Neural cell (in vitro differentiated cells): ENCODE data around the gene GNG12. TPM values are rescaled to one million over a fixed set of nuclear protein-coding genes. Genes with fewer than 3 reads are reported as not detected.

Experiments used
- H2AFZ ChIP-seq: fragments of 200-600, 300-800 bp; sonication (generic), shearing (Covaris generic); 2 replicates; pipeline ENCODE4 v1.6.0; 2014; ENCODE audit warnings: low read depth, mild to moderate bottlenecking, antibody characterized with exemption, low read length, moderate library complexity
- H3F3A ChIP-seq: fragments of 200-600 bp; shearing (Covaris generic); 2 replicates; pipeline ENCODE4 v1.6.1; 2016; ENCODE audit warnings: mild to moderate bottlenecking, moderate library complexity, mixed read lengths, antibody characterized with exemption, low read length; ENCODE audit not compliant: insufficient read depth, poor library complexity, severe bottlenecking
- H3K27ac ChIP-seq: fragments of 200-600, 300-800 bp; sonication (generic), shearing (Covaris generic); 2 replicates; pipeline ENCODE4 v1.5.1; 2014; ENCODE audit warnings: mild to moderate bottlenecking, low read length, moderate library complexity
- H3K27me3 ChIP-seq: fragments of 300-800, 200-600 bp; sonication (generic), shearing (Covaris generic); 2 replicates; pipeline ENCODE4 v1.6.0; 2014; ENCODE audit warnings: mild to moderate bottlenecking, low read depth, low read length, moderate library complexity; ENCODE audit not compliant: insufficient read depth
- H3K36me3 ChIP-seq: fragments of 300-800, 200-600 bp; sonication (generic), shearing (Covaris generic); 2 replicates; pipeline ENCODE4 v1.5.1; 2014; ENCODE audit warnings: mild to moderate bottlenecking, antibody characterized with exemption, low read length, moderate library complexity; ENCODE audit not compliant: insufficient read depth
- H3K4me2 ChIP-seq: fragments of 300-800, 200-600 bp; sonication (generic), shearing (Covaris generic); 2 replicates; pipeline ENCODE4 v1.6.0; 2014; ENCODE audit warnings: mild to moderate bottlenecking, low read length
- H3K4me3 ChIP-seq: fragments of 300-800, 200-600 bp; sonication (generic), shearing (Covaris generic); 2 replicates; pipeline ENCODE4 v1.5.1; 2014; ENCODE audit warnings: mild to moderate bottlenecking, low read length, moderate library complexity
- H3K79me2 ChIP-seq: fragments of 200-600 bp; shearing (Covaris generic); replicated peaks from 2 replicates; pipeline ENCODE4 v1.6.0; 2014; ENCODE audit warnings: mild to moderate bottlenecking, low read length, moderate library complexity; ENCODE audit not compliant: insufficient read depth
- H3K9ac ChIP-seq: fragments of 300-800, 200-600 bp; sonication (generic), shearing (Covaris generic); 2 replicates; pipeline ENCODE4 v1.6.1; 2016; ENCODE audit warnings: mild to moderate bottlenecking, low read length, mixed read lengths
- H3K9me2 ChIP-seq: fragments of 200-600 bp; shearing (Covaris generic); 2 replicates; pipeline ENCODE4 v1.6.1; 2016; ENCODE audit warnings: mild to moderate bottlenecking, low read length, mixed read lengths; ENCODE audit not compliant: insufficient read depth
- H3K9me3 ChIP-seq: fragments of 200-600, 300-800 bp; sonication (generic), shearing (Covaris generic); 2 replicates; pipeline ENCODE4 v1.6.1; 2016; ENCODE audit warnings: mild to moderate bottlenecking, mixed run types, low read length, moderate library complexity, mixed read lengths
- H4K20me1 ChIP-seq: fragments of 200-600 bp; shearing (Covaris generic); 2 replicates; pipeline ENCODE4 v1.6.1; 2016; ENCODE audit warnings: mild to moderate bottlenecking, mixed run types; ENCODE audit not compliant: insufficient read depth
- CTCF ChIP-seq: fragments of 450-650 bp; IDR thresholded peaks from 2 replicates; pipeline ENCODE4 v1.5.1; 2014; ENCODE audit warnings: antibody characterized with exemption, mild to moderate bottlenecking, moderate library complexity; ENCODE audit not compliant: poor library complexity, severe bottlenecking
- EP300 ChIP-seq: fragments of 450-650 bp; conservative IDR thresholded peaks from 2 replicates; pipeline ENCODE4 v1.6.1; 2014; ENCODE audit warnings: antibody characterized with exemption, mild to moderate bottlenecking, moderate library complexity; ENCODE audit not compliant: poor library complexity, severe bottlenecking
- EZH2 ChIP-seq: fragments of 200-600, 300-800 bp; shearing (Covaris generic), sonication (generic); IDR thresholded peaks from 2 replicates; pipeline ENCODE4 v1.6.1; 2014; ENCODE audit warnings: antibody characterized with exemption, low read length, borderline replicate concordance, mild to moderate bottlenecking; ENCODE audit not compliant: insufficient read depth, poor library complexity, severe bottlenecking
- MXI1 ChIP-seq: fragments of 450-650 bp; conservative IDR thresholded peaks from 2 replicates; pipeline ENCODE4 v1.6.1; 2014; ENCODE audit warnings: antibody characterized with exemption, mild to moderate bottlenecking; ENCODE audit not compliant: poor library complexity, severe bottlenecking
- POLR2AphosphoS5 ChIP-seq: IDR thresholded peaks from 2 replicates; pipeline ENCODE4 v1.6.1; 2012
- RAD21 ChIP-seq: fragments of 450-650 bp; conservative IDR thresholded peaks from 2 replicates; pipeline ENCODE4 v1.6.1; 2014; ENCODE audit warnings: antibody characterized with exemption, mild to moderate bottlenecking, moderate library complexity
- REST ChIP-seq: IDR thresholded peaks from 2 replicates; pipeline ENCODE4 v1.6.1; 2012; ENCODE audit warnings: borderline replicate concordance
- SMC3 ChIP-seq: fragments of 450-650 bp; conservative IDR thresholded peaks from 2 replicates; pipeline ENCODE4 v1.6.1; 2014; ENCODE audit warnings: antibody characterized with exemption, mild to moderate bottlenecking, moderate library complexity; ENCODE audit not compliant: poor library complexity
- TAF1 ChIP-seq: IDR thresholded peaks from 2 replicates; pipeline ENCODE4 v1.6.1; 2012; ENCODE audit warnings: low read depth
- polyA plus RNA-seq: library from polyadenylated mRNA; depleted of rRNA; stranded (reverse); fragments of >200 nt; gene quantifications from 2 replicates; pipeline ENCODE4 v1.2.3, GENCODE V29; 2014

Gene GNG12
- polyA plus RNA-seq, 1 donor from 2014 or later, result 0.35 TPM

DNA sequence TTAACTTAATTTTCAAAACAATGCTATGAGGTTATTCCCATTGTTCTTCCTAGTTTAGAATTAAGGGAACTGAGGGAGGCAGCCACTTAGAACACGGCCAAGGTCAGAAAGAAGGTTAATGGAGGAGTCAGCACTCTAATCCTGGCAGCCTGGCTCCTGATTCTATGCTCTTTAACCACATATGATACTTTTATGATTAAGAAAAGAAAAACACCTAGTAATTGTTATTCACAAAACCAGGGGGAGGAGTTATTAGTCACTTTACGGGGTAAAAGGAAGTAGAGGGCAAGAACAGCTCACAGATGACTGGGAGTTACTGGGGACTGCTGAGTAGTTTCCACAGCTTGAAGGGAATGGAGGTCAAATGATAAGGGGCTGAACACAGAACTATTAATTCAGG lies 109.6 kb downstream of the GNG12 start:
- H3K4me3 ChIP-seq, result no peak overlapping the region
- no peak overlapping the region for H2AFZ ChIP-seq
- no peaks in the 10 kb centered on the region for H3K9me2 ChIP-seq
- H3K9me3 ChIP-seq, result no peaks in the 10 kb centered on the region
- TF ChIP-seq REST (no peak), CTCF (no peak), EP300 (no peak), EZH2 (no peak), MXI1 (no peak), RAD21 (no peak), SMC3 (no peak), TAF1 (no peak), POLR2AphosphoS5 (no peak)
- no peaks in the 10 kb centered on the region for H3K27me3 ChIP-seq
- H3K9ac ChIP-seq, result no peak overlapping the region
- H3K36me3 ChIP-seq, result no peaks in the 10 kb centered on the region
- no peaks in the 10 kb centered on the region for H3F3A ChIP-seq
- H4K20me1 ChIP-seq, result no peaks in the 10 kb centered on the region
- H3K27ac ChIP-seq, result no peak overlapping the region
- no peaks in the 10 kb centered on the region for H3K79me2 ChIP-seq
- H3K4me2 ChIP-seq, result no peak overlapping the region

- H2AFZ ChIP-seq, result no peak overlapping the region
- H3K9ac ChIP-seq, result no peak overlapping the region
- H3K27ac ChIP-seq, result no peak overlapping the region
- no peaks in the 10 kb centered on the region for H3K9me3 ChIP-seq
- no peak overlapping the region for H3K4me2 ChIP-seq
- no peak for TF ChIP-seq REST
- no peak for TF ChIP-seq RAD21
- TF ChIP-seq POLR2AphosphoS5, result no peak
- TF ChIP-seq MXI1, result no peak
- TF ChIP-seq EP300, result no peak
- no peak for TF ChIP-seq SMC3
- TF ChIP-seq EZH2, result no peak
- TF ChIP-seq TAF1, result no peak
- no peaks in the 10 kb centered on the region for H3K79me2 ChIP-seq
- no peaks in the 10 kb centered on the region for H4K20me1 ChIP-seq
- no peak overlapping the region for H3K4me3 ChIP-seq
- no peaks in the 10 kb centered on the region for H3F3A ChIP-seq
- no peaks in the 10 kb centered on the region for H3K27me3 ChIP-seq
- H3K9me2 ChIP-seq, result no peaks in the 10 kb centered on the region
- H3K36me3 ChIP-seq, result no peaks in the 10 kb centered on the region
Measured at GRCh38 chr1:67723126-67723525, 110.1 kb downstream of the GNG12 start.
